Esophagus muscularis mucosa (tissue), 4 donors: Measurements from ENCODE around the gene EIF4G2. TPM values are rescaled to one million over a fixed set of nuclear protein-coding genes. Genes with fewer than 3 reads are reported as not detected.
A peak's percentile ranks its signal among the peaks of the same experiment; 100 is the strongest.

Experiments used
- DNase-seq: peaks from one replicate; pipeline ENCODE4 v3.0.0-alpha.2; 2017; ENCODE audit errors: extremely low spot score
- H3K27ac ChIP-seq, 4 donors: fragments of 200-600 bp; sonication (generic); replicated peaks in 1 of 4; 1 replicate in 3 of 4; 2 replicates in 1 of 4; pipeline ENCODE4 v1.5.1; 2016 to 2019; ENCODE audit warnings: mild to moderate bottlenecking in 1 of 4
- H3K27me3 ChIP-seq, 4 donors: fragments of 200-600 bp; sonication (generic); one replicate each; pipeline versions ENCODE4 v1.5.1 to v1.6.0; 2016 to 2019
- H3K36me3 ChIP-seq, 4 donors: fragments of 200-600 bp; sonication (generic); one replicate each; pipeline ENCODE4 v1.5.1; 2016 to 2019
- H3K4me1 ChIP-seq, 4 donors: fragments of 200-600 bp; sonication (generic); one replicate each; pipeline ENCODE4 v1.5.1; 2016 to 2019
- H3K4me3 ChIP-seq, 4 donors: fragments of 200-600 bp; sonication (generic); 1 replicate in 2 of 4; 2 replicates in 2 of 4; pipeline ENCODE4 v1.5.1; 2016 to 2019; ENCODE audit warnings: mild to moderate bottlenecking in 4 of 4, moderate library complexity in 1 of 4
- H3K9me3 ChIP-seq, 4 donors: fragments of 200-600 bp; sonication (generic); 1 replicate in 3 of 4; 2 replicates in 1 of 4; pipeline ENCODE4 v1.5.1; 2016 to 2019
- CTCF ChIP-seq, 3 experiments: fragments of 200-600 bp in 2 of 3; fragments of 450-650 bp in 1 of 3; sonication (generic) in 2 of 3; IDR thresholded peaks; one replicate each; pipeline ENCODE4 v1.5.1; 2017 to 2019; ENCODE audit warnings: antibody characterized with exemption in 3 of 3, mild to moderate bottlenecking in 2 of 3, moderate library complexity in 1 of 3
- EP300 ChIP-seq: sonication (generic); formaldehyde crosslinking; IDR thresholded peaks from one replicate; pipeline ENCODE4 v1.6.1; 2017; ENCODE audit warnings: antibody characterized with exemption
- POLR2A ChIP-seq: fragments of 450-650 bp; IDR thresholded peaks from one replicate; pipeline ENCODE4 v1.6.1; 2017; ENCODE audit warnings: antibody characterized with exemption, moderate library complexity, mild to moderate bottlenecking, low read depth
- POLR2AphosphoS5 ChIP-seq, 2 donors: sonication (generic); formaldehyde crosslinking; IDR thresholded peaks; one replicate each; pipeline ENCODE4 v1.6.1; 2017; ENCODE audit warnings: antibody characterized with exemption in 2 of 2
- WGBS: methylation state at CpG from one replicate; pipeline ENCODE4 v1.1.5; 2018; 5-methylcytosine and 5-hydroxymethylcytosine counted together
- intact Hi-C: fragments of 100-400 bp; cut with DNase I; formaldehyde crosslinking; loops from one replicate; pipeline ENCODE4 v1.15.1; 2023
- total RNA-seq, 4 donors: library from RNA; depleted of rRNA; stranded (reverse); fragments of >200 nt; gene quantifications; one replicate each; pipeline versions ENCODE4 v1.1.0 to v1.2.1, GENCODE V29; 2016

The EIF4G2 gene
- total RNA-seq, 4 donors from 2014 or later: 508 to 734 (median 592) TPM

GRCh38 chr11:10855295-10855694 is 46.6 kb upstream of the EIF4G2 start:
- 88% methylated on average over 2 of the region's 2 CpGs for WGBS

GRCh38 chr11:10847960-10848860 is 39.5 kb upstream of the EIF4G2 start:
- WGBS: 67% methylated on average over 3 of the region's 3 CpGs
- H3K9me3 ChIP-seq: no peaks in the 10 kb centered on the region
- peaks cover 3 to 23% (median 13%) of the 10 kb centered on the region in 4 donors for H3K36me3 ChIP-seq
- H3K4me3 ChIP-seq: no peak overlapping the region
- no peak for DNase-seq
- H3K27ac ChIP-seq: peak overlapping the region in 3 of 4 donors; percentile 2 to 17 (median 10)
- intact Hi-C loops: no loop called here
- H3K4me1 ChIP-seq: peaks cover 18 to 26% (median 21%) of the 10 kb centered on the region in 4 donors
- TF ChIP-seq EP300: no peak
- no peak for TF ChIP-seq POLR2A
- no peak for TF ChIP-seq POLR2AphosphoS5 (IDR thresholded peaks at IDR 0.05)
- TF ChIP-seq CTCF (IDR thresholded peaks at IDR 0.05): no peak
- no peaks in the 10 kb centered on the region for H3K27me3 ChIP-seq

More at GRCh38 chr11:10855295-10855694, 46.6 kb upstream of the EIF4G2 start:
- Histone ChIP-seq H3K36me3 (peaks cover 20 to 47% (median 33%) of the 10 kb centered on the region in 4 donors), H3K9me3 (no peaks in the 10 kb centered on the region), H3K4me3 (no peak overlapping the region), H3K27me3 (no peaks in the 10 kb centered on the region), H3K4me1 (peaks cover 17 to 42% (median 36%) of the 10 kb centered on the region in 4 donors), H3K27ac (peak overlapping the region in 1 of 4 donors; percentile 91)
- no peak for DNase-seq
- intact Hi-C loops: no loop called here
- TF ChIP-seq CTCF (IDR thresholded peaks at IDR 0.05) (no peak), EP300 (no peak), POLR2AphosphoS5 (IDR thresholded peaks at IDR 0.05) (no peak)

GRCh38 chr11:10846660-10847059 is 37.9 kb upstream of the EIF4G2 start:
- intact Hi-C loops: no loop called here
- H3K9me3 ChIP-seq: no peaks in the 10 kb centered on the region

GRCh38 chr11:10845589-10845988 is 36.9 kb upstream of the EIF4G2 start:
- no peaks in the 10 kb centered on the region for H3K27me3 ChIP-seq
- H3K4me3 ChIP-seq: no peak overlapping the region
- peaks cover 18 to 26% (median 21%) of the 10 kb centered on the region in 4 donors for H3K4me1 ChIP-seq
- no peaks in the 10 kb centered on the region for H3K9me3 ChIP-seq
- intact Hi-C loops: no loop called here
- 88% methylated on average over 2 of the region's 2 CpGs for WGBS
- H3K36me3 ChIP-seq: no peaks in the 10 kb centered on the region
- no peak for DNase-seq
- H3K27ac ChIP-seq: peak overlapping the region in 3 of 4 donors; percentile 8 to 55 (median 37)
- TF ChIP-seq POLR2A (no peak), EP300 (no peak), CTCF (IDR thresholded peaks at IDR 0.05) (no peak), POLR2AphosphoS5 (IDR thresholded peaks at IDR 0.05) (no peak)

More at GRCh38 chr11:10846660-10847059, 37.9 kb upstream of the EIF4G2 start:
- H3K4me3 ChIP-seq: no peak overlapping the region
- no peak for TF ChIP-seq POLR2A
- peaks cover 0 to 8% (median 0%) of the 10 kb centered on the region in 4 donors for H3K36me3 ChIP-seq
- H3K27ac ChIP-seq: no peak overlapping the region
- peaks cover 18 to 26% (median 21%) of the 10 kb centered on the region in 4 donors for H3K4me1 ChIP-seq
- no peak for DNase-seq
- H3K27me3 ChIP-seq: no peaks in the 10 kb centered on the region

GRCh38 chr11:10844796-10845195 is 36.1 kb upstream of the EIF4G2 start:
- Histone ChIP-seq H3K27ac (peak overlapping the region in 3 of 4 donors; percentile 8 to 55 (median 37)), H3K27me3 (no peaks in the 10 kb centered on the region), H3K36me3 (no peaks in the 10 kb centered on the region), H3K4me1 (peaks cover 18 to 26% (median 21%) of the 10 kb centered on the region in 4 donors), H3K9me3 (no peaks in the 10 kb centered on the region), H3K4me3 (no peak overlapping the region)
- intact Hi-C loops: no loop called here
- TF ChIP-seq POLR2A (no peak), EP300 (no peak), CTCF (IDR thresholded peaks at IDR 0.05) (no peak)
- DNase-seq: no peak
